Thymus (tissue), 14 donors: ENCODE data around the gene TGM5. TPM values are rescaled to one million over a fixed set of nuclear protein-coding genes. Genes with fewer than 3 reads are reported as not detected.

Experiments
- DNase-seq, 9 donors: peaks; one replicate each; pipeline ENCODE4 v3.0.0-alpha.2; 2013; ENCODE audit warnings: low spot score in 9 of 9, low read depth in 6 of 9, missing footprints in 1 of 9
- H3K27ac ChIP-seq, 2 donors: one replicate each; pipeline ENCODE4 v1.5.1; 2013; ENCODE audit warnings: control low read depth in 1 of 2, low read depth in 1 of 2, low read length in 1 of 2, mild to moderate bottlenecking in 1 of 2, moderate library complexity in 1 of 2
- H3K27me3 ChIP-seq, 2 donors: one replicate each; pipeline ENCODE4 v1.5.1; 2013; ENCODE audit warnings: low read length in 1 of 2; ENCODE audit not compliant: control insufficient read depth in 2 of 2, insufficient read depth in 1 of 2
- H3K36me3 ChIP-seq, 2 donors: one replicate each; pipeline ENCODE4 v1.5.1; 2013; ENCODE audit warnings: low read length in 1 of 2, mild to moderate bottlenecking in 1 of 2, moderate library complexity in 1 of 2; ENCODE audit not compliant: control insufficient read depth in 2 of 2, insufficient read depth in 2 of 2
- H3K4me1 ChIP-seq, 2 donors: one replicate each; pipeline ENCODE4 v1.5.1; 2013; ENCODE audit warnings: low read length in 2 of 2; ENCODE audit not compliant: control insufficient read depth in 2 of 2, insufficient read depth in 2 of 2
- H3K4me3 ChIP-seq, 2 donors: one replicate each; pipeline ENCODE4 v1.5.1; 2013; ENCODE audit warnings: low read length in 2 of 2, control low read depth in 1 of 2, mild to moderate bottlenecking in 1 of 2
- H3K9me3 ChIP-seq, 2 donors: one replicate each; pipeline ENCODE4 v1.5.1; 2013; ENCODE audit warnings: low read length in 1 of 2, mild to moderate bottlenecking in 1 of 2; ENCODE audit not compliant: control insufficient read depth in 2 of 2, insufficient read depth in 1 of 2
- WGBS: extraction: QIAGEN DNeasy Blood & Tissue Kit; methylation state at CpG from one replicate; pipeline ENCODE4 v1.1.7; 2013; 5-methylcytosine and 5-hydroxymethylcytosine counted together
- long read RNA-seq, 10 donors: transcript quantifications; one replicate each; lab custom pipeline, GENCODE V29; 2026
- polyA plus RNA-seq: library from polyadenylated mRNA; stranded (reverse); fragments of 200-250 nt; gene quantifications from one replicate; pipeline ENCODE4 v1.2.3, GENCODE V29; 2013
- total RNA-seq: library from RNA; stranded (reverse); fragments of 120-200 nt; gene quantifications from one replicate; pipeline ENCODE4 v1.2.4, GENCODE V29; 2013
- donor health status: healthy.

TGM5 gene
- total RNA-seq (0.19 TPM), polyA plus RNA-seq (1.2 TPM)
- long read RNA-seq, donor 1 = 0 reads
- long read RNA-seq, donor 2 = 0 reads
- long read RNA-seq, donor 3 = 0 reads
- long read RNA-seq, donor 4 = 0 reads
- long read RNA-seq, donor 5 = 0 reads
- long read RNA-seq, donor 6 = 0 reads
- long read RNA-seq, donor 7 = 0 reads
- long read RNA-seq, donor 8 = 0 reads
- long read RNA-seq, donor 9 = 0 reads
- long read RNA-seq, donor 10 = 0 reads

- no peaks in the 10 kb centered on the region for H3K36me3 ChIP-seq
Observed at GRCh38 chr15:43266834-43267233, at the start of gene TGM5. Gene TGM5, minus strand, starts transcription at chr15:43266928. Its CDS starts 79 bp downstream, at chr15:43266849.

DNA sequence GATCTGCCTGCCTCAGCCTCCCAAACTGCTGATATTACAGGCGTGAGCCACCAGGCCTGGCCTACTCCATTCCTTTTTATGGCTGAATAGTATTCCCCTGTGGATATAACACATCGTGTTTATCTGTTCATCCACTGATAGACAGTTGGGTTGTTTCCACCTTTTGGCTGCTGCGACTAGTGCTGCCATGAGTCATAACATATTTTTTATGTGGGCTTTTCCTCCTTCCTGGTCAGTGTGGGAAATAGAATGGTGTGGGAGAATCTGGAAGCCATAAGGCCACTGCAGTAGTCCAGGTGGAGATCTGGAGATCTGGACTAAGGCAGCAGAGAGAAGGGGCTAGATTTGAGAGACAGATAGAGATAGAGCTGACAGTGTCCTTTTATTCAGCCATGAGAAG, 47.4 kb upstream of the TGM5 start:
- H3K27ac ChIP-seq = no peak overlapping the region
- H3K4me3 ChIP-seq = no peak overlapping the region
- no peak for DNase-seq
- peaks cover 0 to 11% of the 10 kb centered on the region in 2 donors for H3K27me3 ChIP-seq
- no peaks in the 10 kb centered on the region for H3K9me3 ChIP-seq
- no peaks in the 10 kb centered on the region for H3K36me3 ChIP-seq
- WGBS = 96% methylated on average over 3 of the region's 3 CpGs
- H3K4me1 ChIP-seq = no peaks in the 10 kb centered on the region

More at GRCh38 chr15:43266834-43267233, at the start of gene TGM5:
- Histone ChIP-seq H3K9me3 (no peaks in the 10 kb centered on the region), H3K4me3 (no peak within 1 kb of the TSS), H3K4me1 (peaks cover 0 to 4% of the 10 kb centered on the region in 2 donors), H3K27me3 (no peaks in the 10 kb centered on the region), H3K27ac (peak within 1 kb of the TSS in 1 of 2 donors; percentile 36)
- DNase-seq = no peak
- WGBS = 91% methylated on average over 8 of the region's 8 CpGs

GRCh38 chr15:43312378-43312777, 45.6 kb upstream of the TGM5 start:
- Histone ChIP-seq H3K9me3 (no peaks in the 10 kb centered on the region), H3K27ac (no peak overlapping the region), H3K27me3 (peaks cover 0 to 18% of the 10 kb centered on the region in 2 donors), H3K4me1 (no peaks in the 10 kb centered on the region), H3K36me3 (no peaks in the 10 kb centered on the region), H3K4me3 (no peak overlapping the region)
- WGBS = 86% methylated on average over 4 of the region's 4 CpGs
- DNase-seq = no peak

DNA sequence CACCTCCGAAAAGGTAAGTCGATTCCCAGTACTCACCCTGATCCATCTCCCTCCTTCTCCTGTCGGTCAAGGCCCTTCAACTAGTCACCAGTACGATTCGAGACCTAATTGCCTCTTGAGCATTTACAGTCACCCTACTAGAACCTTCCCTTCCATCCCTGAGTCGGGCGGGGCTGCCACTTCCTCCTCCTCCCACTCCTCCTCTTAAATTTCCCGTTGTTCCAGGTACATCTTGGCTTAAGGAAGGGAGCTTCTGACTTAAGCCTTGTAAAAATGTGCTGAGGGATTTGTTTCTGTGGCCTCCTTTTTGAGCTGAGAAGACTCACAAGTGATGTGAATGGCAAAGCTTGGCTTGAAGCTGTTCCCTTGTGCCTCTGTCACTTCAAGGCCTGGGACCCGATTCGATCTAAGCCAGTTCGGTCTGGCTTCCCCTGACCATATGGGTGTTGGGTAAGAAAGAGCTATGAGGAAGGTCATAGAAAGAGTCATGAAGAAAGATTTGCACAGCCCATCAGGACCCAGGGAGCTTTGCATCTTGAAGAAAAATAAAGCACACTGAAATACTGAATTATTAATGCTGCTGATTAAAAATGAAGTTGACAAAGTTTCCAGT, 35.6 kb upstream of the TGM5 start, which contains the start of gene TGM7:
TGM7 (minus strand) TSS at position 51 of the 613 bp plus-strand sequence.
- Histone ChIP-seq H3K4me3 (no peak within 1 kb of the TSS), H3K4me1 (no peaks in the 10 kb centered on the region), H3K36me3 (no peaks in the 10 kb centered on the region), H3K27ac (no peak within 1 kb of the TSS), H3K9me3 (no peaks in the 10 kb centered on the region), H3K27me3 (peaks cover 2 to 10% of the 10 kb centered on the region in 2 donors)
- WGBS = 94% methylated on average over 11 of the region's 11 CpGs
- DNase-seq = no peak

DNA sequence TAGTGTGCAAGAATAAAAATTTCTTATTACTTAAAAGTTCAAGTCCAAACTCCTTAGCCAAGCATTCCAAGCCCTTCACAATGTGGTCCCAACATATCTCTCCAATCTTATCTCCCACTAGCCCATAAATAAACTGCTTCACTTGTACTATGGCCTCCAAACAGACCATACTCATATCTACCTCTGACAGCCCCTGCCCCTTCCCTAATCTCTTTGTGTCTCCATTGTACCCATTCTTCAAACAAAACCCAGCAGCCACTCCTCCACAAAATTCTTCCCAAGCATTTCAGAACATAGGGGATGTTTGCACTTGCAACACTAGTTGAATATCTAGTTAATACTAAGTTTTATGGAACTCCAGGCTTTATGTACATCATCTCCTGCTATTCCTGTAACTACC, 33.2 kb upstream of the TGM5 start:
- Histone ChIP-seq H3K4me1 (no peaks in the 10 kb centered on the region), H3K9me3 (no peaks in the 10 kb centered on the region), H3K27me3 (peaks cover 2 to 10% of the 10 kb centered on the region in 2 donors), H3K36me3 (no peaks in the 10 kb centered on the region), H3K27ac (no peak overlapping the region), H3K4me3 (no peak overlapping the region)
- DNase-seq = no peak

GRCh38 chr15:43299411-43299810, 32.7 kb upstream of the TGM5 start:
- no peaks in the 10 kb centered on the region for H3K36me3 ChIP-seq
- 95% methylated on average over 3 of the region's 3 CpGs for WGBS
- H3K27ac ChIP-seq = no peak overlapping the region
- no peaks in the 10 kb centered on the region for H3K4me1 ChIP-seq
- peaks cover 2 to 11% of the 10 kb centered on the region in 2 donors for H3K27me3 ChIP-seq
- no peaks in the 10 kb centered on the region for H3K9me3 ChIP-seq
- no peak overlapping the region for H3K4me3 ChIP-seq
- DNase-seq = no peak

DNA sequence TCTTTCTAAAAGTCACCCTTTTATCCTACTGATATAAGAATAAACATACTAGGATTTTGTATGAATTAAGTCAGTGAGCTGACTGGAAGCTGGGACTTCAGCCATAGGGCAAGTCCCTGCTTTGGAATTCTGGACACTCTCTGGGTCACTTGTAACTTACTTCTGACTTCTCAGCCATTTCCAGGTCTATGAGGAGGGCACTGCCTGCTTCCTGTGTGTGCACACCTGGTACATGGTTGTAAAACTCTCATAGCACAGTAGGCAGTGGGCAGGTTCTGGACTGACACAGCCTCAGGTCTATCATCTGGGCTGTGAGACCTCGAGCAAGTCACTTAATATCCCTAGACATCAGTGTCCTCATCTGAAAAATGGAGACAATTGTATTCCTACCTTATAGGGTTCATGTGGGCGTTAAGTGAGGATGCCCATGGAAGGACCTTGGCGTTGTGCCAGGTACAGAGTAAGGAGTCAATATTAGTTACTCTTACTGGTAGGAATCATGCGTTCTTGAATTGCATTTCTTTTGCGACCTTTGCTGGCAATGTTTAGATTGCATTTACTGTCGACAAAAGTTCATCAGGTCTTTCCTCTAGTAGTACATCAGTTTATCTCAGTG, 27.5 kb upstream of the TGM5 start:
- H3K36me3 ChIP-seq = no peaks in the 10 kb centered on the region
- 94% methylated on average over 6 of the region's 6 CpGs for WGBS
- H3K4me1 ChIP-seq = no peaks in the 10 kb centered on the region
- H3K27ac ChIP-seq = no peak overlapping the region
- peaks cover 2 to 36% of the 10 kb centered on the region in 2 donors for H3K27me3 ChIP-seq
- H3K9me3 ChIP-seq = no peaks in the 10 kb centered on the region
- no peak for DNase-seq
- H3K4me3 ChIP-seq = no peak overlapping the region

DNA sequence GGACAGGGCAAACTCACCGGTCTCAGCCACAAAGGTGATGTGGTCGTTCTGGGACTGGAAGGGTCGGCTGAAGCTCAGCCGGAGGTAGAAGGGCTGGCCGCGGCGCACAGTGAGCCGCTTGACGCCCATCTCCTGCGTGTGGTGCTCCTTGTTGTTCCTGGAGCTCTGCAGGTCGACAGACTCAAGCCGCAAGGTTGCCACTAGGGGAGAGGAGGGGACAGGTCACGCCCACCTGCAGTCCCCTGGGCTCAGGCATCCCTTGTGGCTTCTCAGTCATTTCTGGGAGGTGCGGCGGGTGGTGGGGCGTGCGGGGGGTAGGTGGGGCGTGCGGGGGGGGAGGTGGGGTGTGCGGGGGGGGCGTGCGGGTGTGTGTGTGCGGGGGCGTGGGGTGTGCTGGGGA, 26.7 kb upstream of the TGM5 start:
- 16% methylated on average over 21 of the region's 24 CpGs for WGBS
- no peak for DNase-seq
- Histone ChIP-seq H3K4me1 (no peaks in the 10 kb centered on the region), H3K27ac (no peak overlapping the region), H3K4me3 (no peak overlapping the region), H3K9me3 (no peaks in the 10 kb centered on the region), H3K36me3 (no peaks in the 10 kb centered on the region), H3K27me3 (peaks cover 2 to 36% of the 10 kb centered on the region in 2 donors)

DNA sequence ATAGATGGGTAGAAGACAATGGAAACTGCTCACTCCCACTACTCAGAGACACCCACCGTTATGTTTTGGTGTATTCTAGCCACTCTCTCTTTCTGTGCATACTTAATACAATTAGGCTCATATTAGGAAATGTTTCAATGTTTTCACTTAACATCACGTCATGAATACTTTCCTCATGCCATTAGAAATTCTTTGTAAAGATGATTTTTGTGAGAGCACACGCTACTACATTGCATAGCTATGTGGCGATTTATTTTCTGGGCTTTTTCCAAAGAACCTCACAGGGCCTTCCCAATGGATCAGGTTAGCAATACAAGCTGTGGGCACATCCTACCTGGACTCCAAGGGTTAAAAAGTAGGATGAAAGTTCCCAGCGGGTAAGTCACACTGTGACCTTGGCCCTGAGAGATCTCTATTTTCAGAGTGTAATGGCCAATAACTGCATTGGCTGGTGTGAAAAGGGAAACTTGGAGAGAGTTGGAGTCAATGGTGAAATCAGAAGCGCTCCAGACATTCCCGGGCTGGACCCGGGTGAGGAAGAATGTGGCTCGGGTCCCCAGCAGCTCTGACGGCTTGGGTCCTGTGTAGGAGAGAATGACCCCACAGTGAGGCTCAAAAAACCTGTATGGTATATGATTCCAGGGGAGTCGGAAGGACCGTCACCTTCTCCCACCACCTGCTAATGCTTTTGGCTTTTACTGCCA, 25.8 kb upstream of the TGM5 start:
- DNase-seq = no peak
- Histone ChIP-seq H3K27ac (no peak overlapping the region), H3K9me3 (no peaks in the 10 kb centered on the region), H3K36me3 (no peaks in the 10 kb centered on the region), H3K4me1 (no peaks in the 10 kb centered on the region), H3K27me3 (peaks cover 2 to 34% of the 10 kb centered on the region in 2 donors), H3K4me3 (no peak overlapping the region)
- WGBS = 92% methylated on average over 12 of the region's 12 CpGs
